ENCODE measurements around the gene ABCG5. TPM values are rescaled to one million over a fixed set of nuclear protein-coding genes. Genes with fewer than 3 reads are reported as not detected.

ABCG5 gene
- total RNA-seq, 2 experiments from 2014 or later: not detected

GRCh38 chr2:43812006-43812405 lies 26.6 kb downstream of the ABCG5 start:
- no peak for DNase-seq
- no peaks in the 10 kb centered on the region for H3K4me1 Mint-ChIP-seq
- no peaks in the 10 kb centered on the region for H3K27me3 Mint-ChIP-seq
- ChIA-PET POLR2A (no interaction called here), CTCF (interaction anchor here (0.7 kb wide), 1 partner anchor 63 kb away, joined by 4 read pairs; no protein-coding TSS in a partner anchor)
- no peaks in the 10 kb centered on the region for H3K36me3 Mint-ChIP-seq (ENCODE audit: low read depth)
- no peak overlapping the region for H3K4me3 Mint-ChIP-seq
- H3K27ac Mint-ChIP-seq: no peak overlapping the region
- no peaks in the 10 kb centered on the region for H3K9me3 Mint-ChIP-seq

- H3K27ac Mint-ChIP-seq: no peak overlapping the region
- ChIA-PET POLR2A (no interaction called here), CTCF (no interaction called here)
- DNase-seq: no peak
- no peaks in the 10 kb centered on the region for H3K4me1 Mint-ChIP-seq
- no peak overlapping the region for H3K4me3 Mint-ChIP-seq
- no peaks in the 10 kb centered on the region for H3K36me3 Mint-ChIP-seq (ENCODE audit: low read depth)
- no peaks in the 10 kb centered on the region for H3K27me3 Mint-ChIP-seq
- no peaks in the 10 kb centered on the region for H3K9me3 Mint-ChIP-seq
These were observed 27.8 kb downstream of the ABCG5 start for GRCh38 chr2:43810888-43811287.

GRCh38 chr2:43810452-43810851 lies 28.2 kb downstream of the ABCG5 start:
- ChIA-PET CTCF (no interaction called here), POLR2A (no interaction called here)
- Mint-ChIP-seq H3K4me3 (no peak overlapping the region), H3K27ac (no peak overlapping the region), H3K36me3 (ENCODE audit: low read depth) (no peaks in the 10 kb centered on the region), H3K9me3 (no peaks in the 10 kb centered on the region), H3K4me1 (no peaks in the 10 kb centered on the region), H3K27me3 (no peaks in the 10 kb centered on the region)
- DNase-seq: no peak

- CTCF ChIA-PET: interaction anchor here (0.6 kb wide), 2 partner anchors 110 to 114 kb away, joined by 3 to 4 read pairs; no protein-coding TSS in a partner anchor
These were observed 32.0 kb downstream of the ABCG5 start for GRCh38 chr2:43806719-43807031.

GRCh38 chr2:43803113-43803512 lies 35.5 kb downstream of the ABCG5 start:
- Mint-ChIP-seq H3K9me3 (no peaks in the 10 kb centered on the region), H3K4me3 (no peak overlapping the region), H3K27me3 (no peaks in the 10 kb centered on the region), H3K36me3 (ENCODE audit: low read depth) (no peaks in the 10 kb centered on the region), H3K27ac (no peak overlapping the region), H3K4me1 (no peaks in the 10 kb centered on the region)
- ChIA-PET CTCF (no interaction called here), POLR2A (no interaction called here)
- DNase-seq: no peak

More at GRCh38 chr2:43806719-43807031, 32.0 kb downstream of the ABCG5 start:
- Mint-ChIP-seq H3K36me3 (ENCODE audit: low read depth) (no peaks in the 10 kb centered on the region), H3K4me3 (no peak overlapping the region), H3K4me1 (no peaks in the 10 kb centered on the region), H3K9me3 (no peaks in the 10 kb centered on the region), H3K27me3 (no peaks in the 10 kb centered on the region), H3K27ac (no peak overlapping the region)
- POLR2A ChIA-PET: no interaction called here
- DNase-seq: no peak

- no peaks in the 10 kb centered on the region for H3K4me1 Mint-ChIP-seq
- H3K9me3 Mint-ChIP-seq: no peaks in the 10 kb centered on the region
- no peak overlapping the region for H3K27ac Mint-ChIP-seq
- ChIA-PET CTCF (interaction anchor here (0.5 kb wide), 1 partner anchor 1715 kb away, joined by 3 read pairs; no protein-coding TSS in a partner anchor), POLR2A (no interaction called here)
- no peaks in the 10 kb centered on the region for H3K27me3 Mint-ChIP-seq
- H3K36me3 Mint-ChIP-seq (ENCODE audit: low read depth): no peaks in the 10 kb centered on the region
- DNase-seq: no peak
- no peak overlapping the region for H3K4me3 Mint-ChIP-seq
These were observed 36.5 kb downstream of the ABCG5 start for GRCh38 chr2:43802135-43802534.

GRCh38 chr2:43800894-43801293 lies 37.7 kb downstream of the ABCG5 start:
- CTCF ChIA-PET: no interaction called here
- POLR2A ChIA-PET: no interaction called here
- H3K4me1 Mint-ChIP-seq: no peaks in the 10 kb centered on the region
- no peaks in the 10 kb centered on the region for H3K27me3 Mint-ChIP-seq
- H3K36me3 Mint-ChIP-seq (ENCODE audit: low read depth): no peaks in the 10 kb centered on the region
- H3K27ac Mint-ChIP-seq: no peak overlapping the region
- DNase-seq: no peak
- H3K9me3 Mint-ChIP-seq: no peaks in the 10 kb centered on the region
- no peak overlapping the region for H3K4me3 Mint-ChIP-seq

GRCh38 chr2:43798300-43798699 lies 40.3 kb downstream of the ABCG5 start:
- Mint-ChIP-seq H3K4me1 (no peaks in the 10 kb centered on the region), H3K4me3 (no peak overlapping the region), H3K36me3 (ENCODE audit: low read depth) (no peaks in the 10 kb centered on the region), H3K9me3 (no peaks in the 10 kb centered on the region), H3K27ac (no peak overlapping the region), H3K27me3 (no peaks in the 10 kb centered on the region)
- ChIA-PET POLR2A (interaction anchor here (0.6 kb wide), 1 partner anchor 219 kb away, joined by 3 read pairs; no protein-coding TSS in a partner anchor), CTCF (no interaction called here)
- DNase-seq: no peak

- Mint-ChIP-seq H3K4me1 (no peaks in the 10 kb centered on the region), H3K27ac (no peak overlapping the region), H3K27me3 (no peaks in the 10 kb centered on the region), H3K9me3 (no peaks in the 10 kb centered on the region), H3K36me3 (ENCODE audit: low read depth) (no peaks in the 10 kb centered on the region), H3K4me3 (no peak overlapping the region)
- ChIA-PET CTCF (interaction anchor here (0.6 to 0.7 kb wide), 2 partner anchors 174 to 197 kb away, joined by 3 read pairs; no protein-coding TSS in a partner anchor), POLR2A (no interaction called here)
- no peak for DNase-seq
These were observed 42.4 kb downstream of the ABCG5 start for GRCh38 chr2:43796206-43796605.

- Mint-ChIP-seq H3K4me1 (no peaks in the 10 kb centered on the region), H3K36me3 (ENCODE audit: low read depth) (no peaks in the 10 kb centered on the region), H3K9me3 (no peaks in the 10 kb centered on the region), H3K4me3 (no peak overlapping the region), H3K27ac (no peak overlapping the region), H3K27me3 (no peaks in the 10 kb centered on the region)
- no peak for DNase-seq
- POLR2A ChIA-PET: no interaction called here
- CTCF ChIA-PET: no interaction called here
These were observed 43.7 kb downstream of the ABCG5 start for GRCh38 chr2:43794956-43795355.

- CTCF ChIA-PET: no interaction called here
These were observed 46.0 kb downstream of the ABCG5 start for GRCh38 chr2:43792653-43793052.

GRCh38 chr2:43791035-43791765 lies 47.4 kb downstream of the ABCG5 start:
- ChIA-PET POLR2A (no interaction called here), CTCF (no interaction called here)
- no peaks in the 10 kb centered on the region for H3K36me3 Mint-ChIP-seq (ENCODE audit: low read depth)
- H3K27me3 Mint-ChIP-seq: no peaks in the 10 kb centered on the region
- H3K27ac Mint-ChIP-seq: no peak overlapping the region
- DNase-seq: no peak
- no peaks in the 10 kb centered on the region for H3K9me3 Mint-ChIP-seq
- H3K4me1 Mint-ChIP-seq: no peaks in the 10 kb centered on the region
- H3K4me3 Mint-ChIP-seq: no peak overlapping the region

More at GRCh38 chr2:43792653-43793052, 46.0 kb downstream of the ABCG5 start:
- POLR2A ChIA-PET: no interaction called here
- Mint-ChIP-seq H3K4me3 (no peak overlapping the region), H3K27me3 (no peaks in the 10 kb centered on the region), H3K9me3 (no peaks in the 10 kb centered on the region), H3K36me3 (ENCODE audit: low read depth) (no peaks in the 10 kb centered on the region), H3K4me1 (no peaks in the 10 kb centered on the region), H3K27ac (no peak overlapping the region)
- no peak for DNase-seq

- DNase-seq: no peak
- no peak overlapping the region for H3K4me3 Mint-ChIP-seq
- ChIA-PET CTCF (interaction anchor here (0.7 kb wide), 2 partner anchors 32 to 85 kb away, joined by 3 to 5 read pairs; no protein-coding TSS in a partner anchor), POLR2A (no interaction called here)
- no peaks in the 10 kb centered on the region for H3K27me3 Mint-ChIP-seq
- H3K36me3 Mint-ChIP-seq (ENCODE audit: low read depth): no peaks in the 10 kb centered on the region
- H3K4me1 Mint-ChIP-seq: no peaks in the 10 kb centered on the region
- H3K9me3 Mint-ChIP-seq: no peaks in the 10 kb centered on the region
- no peak overlapping the region for H3K27ac Mint-ChIP-seq
These were observed 48.5 kb downstream of the ABCG5 start for GRCh38 chr2:43790147-43790546.

GRCh38 chr2:43788646-43789045 lies 50.0 kb downstream of the ABCG5 start:
- CTCF ChIA-PET: interaction anchor here (1.1 kb wide), 1 partner anchor 16 kb away, joined by 3 read pairs; no protein-coding TSS in a partner anchor
- Mint-ChIP-seq H3K27ac (no peak overlapping the region), H3K9me3 (no peaks in the 10 kb centered on the region), H3K4me1 (no peaks in the 10 kb centered on the region), H3K4me3 (no peak overlapping the region), H3K36me3 (ENCODE audit: low read depth) (no peaks in the 10 kb centered on the region), H3K27me3 (no peaks in the 10 kb centered on the region)
- no peak for DNase-seq
- POLR2A ChIA-PET: no interaction called here

Data from activated CD4-positive, alpha-beta T cell treated with anti-CD3 and anti-CD28 coated beads, Interleukin-2, amount 10 ng/mL, durations not matched to agents 7 days and 5 days (primary cell).